LNCAP (cell line): ENCODE data around the gene PFDN6.

Experiments used
- CTCF ChIP-seq: fragments of 450-650 bp; IDR thresholded peaks from 2 replicates; pipeline ENCODE4 v1.5.1; 2017; ENCODE audit warnings: mild to moderate bottlenecking

PFDN6 gene

DNA sequence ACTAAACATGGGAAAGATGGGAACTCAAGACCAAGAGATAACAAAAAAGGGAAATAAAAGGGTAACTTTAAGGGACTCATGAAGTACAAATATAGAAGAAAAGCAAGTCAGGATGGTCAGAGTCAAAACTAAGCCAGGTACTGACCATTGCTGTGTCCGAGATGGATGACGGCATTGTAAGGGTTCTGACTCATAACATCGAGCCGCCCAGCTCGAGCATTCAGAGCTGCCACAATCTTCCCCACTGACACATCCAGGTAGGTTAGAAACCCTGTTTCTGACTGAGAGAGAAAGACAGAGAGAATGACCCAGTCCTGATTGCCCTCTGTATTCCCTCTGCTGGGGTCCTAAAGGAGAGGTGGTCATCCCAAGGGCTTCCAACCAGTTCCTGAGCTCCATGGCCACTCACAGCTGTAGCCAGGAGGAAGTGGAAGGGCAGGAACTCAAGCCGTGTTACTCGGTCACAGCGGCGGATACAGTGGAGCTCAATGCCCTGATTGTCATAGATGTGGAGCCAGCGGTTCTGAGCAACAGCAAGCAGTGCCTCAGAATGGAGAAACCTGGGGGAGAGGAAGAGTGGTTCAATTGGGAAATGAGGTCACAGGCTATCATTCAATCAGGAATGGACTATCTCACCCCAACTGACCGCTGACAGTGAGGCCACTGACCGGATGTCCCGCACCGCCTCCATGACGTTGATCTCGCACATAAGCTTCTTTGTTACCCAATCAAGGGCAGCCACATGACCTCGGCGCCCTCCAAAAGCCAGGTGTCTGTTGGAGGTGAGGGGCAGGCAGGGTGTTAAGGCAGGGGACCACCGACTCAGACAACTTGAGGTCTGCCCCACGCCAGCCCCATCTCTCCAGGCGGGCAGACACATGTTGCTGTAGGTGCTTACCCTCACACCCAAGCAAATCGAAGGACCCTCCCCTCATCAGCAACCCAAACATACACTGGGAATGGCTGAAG lies 2.2 kb upstream of the PFDN6 start:
- TF ChIP-seq CTCF: no peak

GRCh38 chr6:33288141-33288920 lies 1.1 kb upstream of the PFDN6 start:
- TF ChIP-seq CTCF: no peak

DNA sequence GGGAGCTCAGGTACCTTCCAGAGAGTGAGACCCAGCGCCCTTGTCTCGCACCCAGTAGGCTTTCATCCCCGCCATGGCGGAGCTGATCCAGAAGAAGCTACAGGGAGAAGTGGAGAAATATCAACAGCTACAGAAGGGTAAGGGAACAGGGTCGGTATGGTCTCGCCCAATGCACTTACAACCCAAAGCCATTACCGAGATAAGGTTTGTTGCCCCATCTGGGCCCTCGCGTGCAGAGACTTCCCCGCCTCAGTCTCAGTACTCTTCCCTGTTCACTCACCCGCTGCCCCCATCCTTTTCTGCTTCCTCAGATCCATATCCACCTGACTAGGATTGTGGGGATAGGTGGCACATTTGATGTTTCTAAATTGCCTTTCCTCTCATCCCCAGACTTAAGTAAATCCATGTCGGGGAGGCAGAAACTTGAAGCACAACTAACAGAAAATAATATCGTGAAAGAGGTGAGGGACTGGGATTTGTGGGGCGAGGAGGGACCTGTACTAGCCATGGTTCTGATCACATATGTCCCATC lies 449 bp downstream of the PFDN6 start:
- TF ChIP-seq CTCF: no peak

- no peak for TF ChIP-seq CTCF
Observed at GRCh38 chr6:33290459-33290858, 1.1 kb downstream of the PFDN6 start.

GRCh38 chr6:33292996-33293682 lies 3.7 kb downstream of the PFDN6 start:
- no peak for TF ChIP-seq CTCF

- no peak for TF ChIP-seq CTCF
Observed at GRCh38 chr6:33294086-33294823, 4.9 kb downstream of the PFDN6 start.
